ENCODE data around the gene SLC15A1. TPM values are rescaled to one million over a fixed set of nuclear protein-coding genes. Genes with fewer than 3 reads are reported as not detected.

The SLC15A1 gene
- total RNA-seq, 1 donor from 2014 or later = not detected

DNA sequence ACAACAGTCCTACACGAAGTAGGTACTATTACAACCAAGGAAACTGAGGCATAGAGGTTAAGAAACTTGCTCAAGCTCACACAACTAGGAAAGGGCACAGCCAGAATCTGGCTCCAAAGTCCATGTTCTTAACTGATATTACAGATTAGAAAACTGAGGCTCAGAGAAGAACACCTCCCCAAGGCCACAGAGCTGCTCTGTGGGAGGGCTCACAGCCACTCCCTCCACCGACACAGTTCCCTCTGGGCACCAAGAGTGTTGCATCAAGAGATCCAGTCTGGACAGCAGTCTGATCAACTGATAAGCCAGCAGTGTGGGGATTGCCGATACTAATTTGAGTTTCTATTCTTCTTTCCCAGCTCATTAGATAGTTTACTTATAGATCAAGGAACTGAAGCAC is 29.5 kb downstream of the SLC15A1 start:
- no peak for DNase-seq (ENCODE audit: low spot score)
- no peaks in the 10 kb centered on the region for H3K9me3 Mint-ChIP-seq (ENCODE audit: low read depth)
- peaks cover 2% of the 10 kb centered on the region for H3K36me3 Mint-ChIP-seq (ENCODE audit: low read depth)
- no peaks in the 10 kb centered on the region for H3K4me1 Mint-ChIP-seq (ENCODE audit: low read depth)
- H3K27ac Mint-ChIP-seq (ENCODE audit: unreplicated experiment) = no peak overlapping the region
- no peaks in the 10 kb centered on the region for H3K27me3 Mint-ChIP-seq (ENCODE audit: low read depth)
- no peak overlapping the region for H3K4me3 Mint-ChIP-seq (ENCODE audit: unreplicated experiment)
- TF ChIP-seq, protein P1, sequence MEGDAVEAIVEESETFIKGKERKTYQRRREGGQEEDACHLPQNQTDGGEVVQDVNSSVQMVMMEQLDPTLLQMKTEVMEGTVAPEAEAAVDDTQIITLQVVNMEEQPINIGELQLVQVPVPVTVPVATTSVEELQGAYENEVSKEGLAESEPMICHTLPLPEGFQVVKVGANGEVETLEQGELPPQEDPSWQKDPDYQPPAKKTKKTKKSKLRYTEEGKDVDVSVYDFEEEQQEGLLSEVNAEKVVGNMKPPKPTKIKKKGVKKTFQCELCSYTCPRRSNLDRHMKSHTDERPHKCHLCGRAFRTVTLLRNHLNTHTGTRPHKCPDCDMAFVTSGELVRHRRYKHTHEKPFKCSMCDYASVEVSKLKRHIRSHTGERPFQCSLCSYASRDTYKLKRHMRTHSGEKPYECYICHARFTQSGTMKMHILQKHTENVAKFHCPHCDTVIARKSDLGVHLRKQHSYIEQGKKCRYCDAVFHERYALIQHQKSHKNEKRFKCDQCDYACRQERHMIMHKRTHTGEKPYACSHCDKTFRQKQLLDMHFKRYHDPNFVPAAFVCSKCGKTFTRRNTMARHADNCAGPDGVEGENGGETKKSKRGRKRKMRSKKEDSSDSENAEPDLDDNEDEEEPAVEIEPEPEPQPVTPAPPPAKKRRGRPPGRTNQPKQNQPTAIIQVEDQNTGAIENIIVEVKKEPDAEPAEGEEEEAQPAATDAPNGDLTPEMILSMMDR (IDR thresholded peaks at IDR 0.05) = no peak

DNA sequence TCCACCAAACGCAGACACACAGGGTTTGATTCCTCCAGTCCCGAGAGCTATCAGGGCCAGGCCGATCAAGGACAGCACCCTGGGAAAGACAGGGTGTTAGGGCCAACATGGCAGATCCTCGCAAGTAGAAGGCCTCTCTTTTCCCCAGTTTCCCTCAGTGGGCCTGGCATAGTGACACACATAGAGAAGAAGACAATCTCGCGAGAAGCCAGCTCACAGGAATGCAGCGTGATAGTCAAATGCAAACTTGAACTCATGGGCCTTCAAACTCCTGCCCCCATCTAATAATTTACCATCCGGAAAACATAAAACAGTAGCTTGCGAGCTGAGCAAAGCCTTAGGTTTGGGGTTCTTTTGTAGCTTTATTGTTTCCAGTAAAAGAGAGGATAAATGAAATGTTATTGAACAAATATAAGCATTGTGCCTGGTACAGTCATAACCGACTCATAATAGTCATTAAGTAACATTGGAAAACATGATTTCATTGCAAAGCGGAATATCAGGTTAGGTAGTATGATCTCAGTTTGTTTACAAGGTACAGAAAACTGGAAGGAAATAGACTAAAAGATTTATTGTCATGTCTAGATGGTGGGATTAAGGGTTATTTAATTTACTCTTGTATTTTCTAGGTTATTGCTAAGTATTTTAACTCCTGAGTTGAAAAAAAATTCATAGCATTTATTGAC is 30.5 kb downstream of the SLC15A1 start:
- Mint-ChIP-seq H3K27ac (ENCODE audit: unreplicated experiment) (no peak overlapping the region), H3K4me1 (ENCODE audit: low read depth) (peaks cover 4% of the 10 kb centered on the region), H3K27me3 (ENCODE audit: low read depth) (no peaks in the 10 kb centered on the region), H3K4me3 (ENCODE audit: unreplicated experiment) (no peak overlapping the region), H3K9me3 (ENCODE audit: low read depth) (no peaks in the 10 kb centered on the region), H3K36me3 (ENCODE audit: low read depth) (peaks cover 2% of the 10 kb centered on the region)
- TF ChIP-seq, protein P1 (IDR thresholded peaks at IDR 0.05) = no peak
- DNase-seq (ENCODE audit: low spot score) = no peak

DNA sequence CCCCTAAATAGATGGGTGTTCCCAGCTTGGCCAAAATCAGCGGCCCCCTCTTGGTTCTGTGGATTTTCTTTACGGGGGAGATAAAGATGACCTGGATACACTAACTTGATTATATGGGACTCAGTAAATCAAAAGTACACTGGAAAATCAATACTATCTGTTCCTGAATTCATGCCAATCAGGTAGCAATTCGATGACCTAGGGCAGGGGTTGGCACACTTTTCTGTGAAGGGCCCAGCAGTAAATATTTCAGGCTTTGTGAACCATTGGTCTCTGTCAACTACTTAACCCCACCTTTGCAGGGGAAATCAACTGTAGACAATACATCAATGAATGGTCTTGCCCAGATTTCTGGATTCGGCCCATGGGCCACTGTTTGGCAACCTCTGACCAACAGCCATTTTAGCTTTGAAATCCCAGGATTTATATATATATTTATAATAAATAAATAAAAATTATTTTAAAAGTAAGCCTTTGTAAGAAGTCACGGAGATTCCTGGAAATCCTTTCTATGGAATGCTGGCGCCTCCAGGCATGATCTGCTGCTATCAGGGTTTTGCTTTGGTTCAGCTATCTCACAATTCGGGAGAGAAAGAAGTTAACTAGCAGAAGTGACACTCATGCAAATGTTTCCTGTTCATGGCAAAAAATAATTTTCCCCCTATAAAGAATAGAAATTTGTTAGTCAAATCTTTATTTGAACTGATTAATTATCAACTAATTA is 32.8 kb downstream of the SLC15A1 start:
- H3K9me3 Mint-ChIP-seq (ENCODE audit: low read depth) = no peaks in the 10 kb centered on the region
- peaks cover 4% of the 10 kb centered on the region for H3K4me1 Mint-ChIP-seq (ENCODE audit: low read depth)
- no peak for DNase-seq (ENCODE audit: low spot score)
- H3K4me3 Mint-ChIP-seq (ENCODE audit: unreplicated experiment) = no peak overlapping the region
- no peak overlapping the region for H3K27ac Mint-ChIP-seq (ENCODE audit: unreplicated experiment)
- TF ChIP-seq, protein P1 (IDR thresholded peaks at IDR 0.05) = no peak
- no peaks in the 10 kb centered on the region for H3K27me3 Mint-ChIP-seq (ENCODE audit: low read depth)
- H3K36me3 Mint-ChIP-seq (ENCODE audit: low read depth) = peaks cover 2% of the 10 kb centered on the region

DNA sequence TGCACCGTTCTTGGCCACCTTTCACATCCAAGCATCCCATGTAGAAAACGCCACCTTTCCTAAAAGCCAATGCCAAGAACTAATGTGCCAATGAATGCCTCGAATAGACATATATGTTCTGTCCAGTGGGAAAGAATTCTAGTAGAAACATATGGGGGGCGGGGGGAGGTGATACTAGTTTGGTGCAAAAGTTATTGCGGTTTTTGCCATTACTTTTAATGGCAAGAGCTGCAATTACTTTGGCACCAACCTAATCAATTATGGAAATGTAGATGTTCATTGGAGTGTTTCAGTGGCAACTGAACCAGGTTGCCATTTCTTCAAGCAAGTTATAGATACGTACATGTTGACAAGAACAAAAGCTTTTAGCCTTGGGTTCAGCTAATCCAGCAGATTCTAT is 34.6 kb downstream of the SLC15A1 start:
- Mint-ChIP-seq H3K27me3 (ENCODE audit: low read depth) (no peaks in the 10 kb centered on the region), H3K27ac (ENCODE audit: unreplicated experiment) (no peak overlapping the region), H3K4me1 (ENCODE audit: low read depth) (peaks cover 4% of the 10 kb centered on the region), H3K36me3 (ENCODE audit: low read depth) (peaks cover 2% of the 10 kb centered on the region), H3K9me3 (ENCODE audit: low read depth) (no peaks in the 10 kb centered on the region), H3K4me3 (ENCODE audit: unreplicated experiment) (no peak overlapping the region)
- no peak for DNase-seq (ENCODE audit: low spot score)
- TF ChIP-seq, protein P1 (IDR thresholded peaks at IDR 0.05) = no peak

DNA sequence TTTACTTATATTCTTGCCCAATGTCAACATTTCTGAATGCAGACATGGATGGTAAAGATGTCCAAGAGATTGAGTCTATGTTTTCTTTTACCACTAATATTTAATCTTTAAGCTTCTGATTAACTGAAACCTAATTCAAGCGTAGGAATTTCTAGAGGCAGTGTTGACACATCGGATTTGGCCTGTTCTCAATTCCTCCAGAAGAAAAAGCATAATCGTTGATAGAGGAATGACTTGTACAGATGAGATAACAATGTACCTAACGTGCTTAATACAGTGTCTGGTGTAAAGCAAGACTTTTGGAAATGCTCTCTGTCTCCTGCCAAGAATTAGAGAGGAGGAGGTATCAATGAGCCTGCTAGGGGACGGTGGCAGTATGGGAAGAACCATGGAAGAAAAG is 35.2 kb downstream of the SLC15A1 start:
- Mint-ChIP-seq H3K4me3 (ENCODE audit: unreplicated experiment) (no peak overlapping the region), H3K27me3 (ENCODE audit: low read depth) (no peaks in the 10 kb centered on the region), H3K4me1 (ENCODE audit: low read depth) (peaks cover 4% of the 10 kb centered on the region), H3K36me3 (ENCODE audit: low read depth) (peaks cover 2% of the 10 kb centered on the region), H3K9me3 (ENCODE audit: low read depth) (no peaks in the 10 kb centered on the region), H3K27ac (ENCODE audit: unreplicated experiment) (no peak overlapping the region)
- TF ChIP-seq, protein P1 (IDR thresholded peaks at IDR 0.05) = no peak
- no peak for DNase-seq (ENCODE audit: low spot score)

Data from chondrocyte (in vitro differentiated cells).